Endothelial cell (in vitro differentiated cells): Measurements from ENCODE around the gene CFL2. TPM values are rescaled to one million over a fixed set of nuclear protein-coding genes. Genes with fewer than 3 reads are reported as not detected.

ENCODE experiments used
- DNase-seq: peaks from one replicate; pipeline ENCODE4 v3.0.0; 2021; ENCODE audit warnings: low spot score
- H3K27ac Mint-ChIP-seq: one replicate; pipeline ENCODE4 v1.8.0; 2021; ENCODE audit warnings: mixed read lengths, inconsistent platforms; ENCODE audit not compliant: unreplicated experiment
- H3K27me3 Mint-ChIP-seq: one replicate; pipeline ENCODE4 v1.8.0; 2021; ENCODE audit warnings: mild to moderate bottlenecking, moderate library complexity, mixed read lengths, inconsistent platforms; ENCODE audit not compliant: unreplicated experiment
- H3K36me3 Mint-ChIP-seq: one replicate; pipeline ENCODE4 v1.8.0; 2021; ENCODE audit warnings: mild to moderate bottlenecking, low read depth, mixed read lengths, inconsistent platforms; ENCODE audit not compliant: unreplicated experiment
- H3K4me1 Mint-ChIP-seq: one replicate; pipeline ENCODE4 v1.8.0; 2021; ENCODE audit warnings: mild to moderate bottlenecking, mixed read lengths, inconsistent platforms; ENCODE audit not compliant: unreplicated experiment
- H3K4me3 Mint-ChIP-seq: one replicate; pipeline ENCODE4 v1.8.0; 2021; ENCODE audit warnings: mild to moderate bottlenecking, mixed read lengths, inconsistent platforms; ENCODE audit not compliant: unreplicated experiment
- H3K9me3 Mint-ChIP-seq: one replicate; pipeline ENCODE4 v1.8.0; 2021; ENCODE audit warnings: mixed read lengths, inconsistent platforms; ENCODE audit not compliant: unreplicated experiment
- total RNA-seq: library from RNA; stranded (reverse); fragmentation: NEBNext Ultra II Directional; extraction: Animal tissue kit (Norgen Biotek cat#: 25700); gene quantifications from one replicate; pipeline ENCODE4 v1.2.1, GENCODE V29; 2021; ENCODE audit not compliant: unreplicated experiment
- TF ChIP-seq, protein P1 (sequence below): fragments of 200-600 bp; sonication (generic); IDR thresholded peaks from one replicate; pipeline ENCODE4 v1.5.0; 2021; ENCODE audit warnings: antibody characterized with exemption; ENCODE audit not compliant: unreplicated experiment

The CFL2 gene
- total RNA-seq, 1 donor from 2014 or later = 27.8 TPM

DNA sequence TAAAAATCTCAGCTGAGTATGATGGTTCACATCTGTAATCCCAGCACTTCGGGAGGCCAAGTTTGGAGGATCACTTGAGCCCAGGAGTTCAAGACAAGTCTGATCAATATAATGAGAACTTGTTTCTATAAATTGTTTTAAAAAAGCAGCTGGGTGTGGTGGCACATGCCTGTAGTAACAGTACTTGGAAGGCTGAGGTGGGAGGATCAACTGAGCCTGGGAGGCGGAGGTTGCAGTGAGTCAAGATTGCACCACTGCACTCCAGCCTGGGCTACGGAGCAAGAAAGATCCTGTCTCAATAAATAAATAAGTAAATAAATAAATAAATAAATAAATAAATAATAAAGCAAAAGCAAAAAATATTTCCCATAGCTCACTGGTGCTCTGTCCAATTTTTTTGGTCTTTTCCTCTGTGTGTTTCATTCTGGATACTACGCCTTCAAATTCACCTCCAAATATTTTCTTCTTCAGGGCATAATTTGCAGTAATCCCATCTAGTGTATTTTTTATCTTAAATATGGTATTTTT lies 51.8 kb downstream of the CFL2 start:
- DNase-seq = no peak
- Mint-ChIP-seq H3K4me3 (no peak overlapping the region), H3K27ac (no peak overlapping the region)

DNA sequence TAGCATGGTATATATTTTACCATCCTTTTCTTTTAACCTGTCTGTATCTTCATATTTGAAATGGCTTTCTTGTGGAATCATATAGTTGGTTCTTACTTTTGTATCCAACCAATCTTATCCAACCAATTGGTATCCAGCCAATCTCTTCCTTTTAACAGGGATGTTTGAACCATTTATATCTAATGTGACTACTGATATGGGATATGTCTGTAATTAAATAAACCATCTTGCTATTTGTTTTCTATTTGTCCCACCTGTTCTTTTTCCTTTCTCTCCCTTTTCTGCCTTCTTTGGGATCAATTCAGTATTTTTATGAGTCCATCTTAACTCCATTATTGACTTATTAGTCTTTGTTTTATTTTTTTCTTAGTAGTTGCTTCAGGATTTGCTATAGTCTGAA lies 53.6 kb downstream of the CFL2 start:
- H3K27me3 Mint-ChIP-seq = no peaks in the 10 kb centered on the region
- H3K4me1 Mint-ChIP-seq = no peaks in the 10 kb centered on the region
- no peak overlapping the region for H3K4me3 Mint-ChIP-seq
- no peak overlapping the region for H3K27ac Mint-ChIP-seq
- H3K36me3 Mint-ChIP-seq = no peaks in the 10 kb centered on the region
- no peak for DNase-seq
- TF ChIP-seq, protein P1, sequence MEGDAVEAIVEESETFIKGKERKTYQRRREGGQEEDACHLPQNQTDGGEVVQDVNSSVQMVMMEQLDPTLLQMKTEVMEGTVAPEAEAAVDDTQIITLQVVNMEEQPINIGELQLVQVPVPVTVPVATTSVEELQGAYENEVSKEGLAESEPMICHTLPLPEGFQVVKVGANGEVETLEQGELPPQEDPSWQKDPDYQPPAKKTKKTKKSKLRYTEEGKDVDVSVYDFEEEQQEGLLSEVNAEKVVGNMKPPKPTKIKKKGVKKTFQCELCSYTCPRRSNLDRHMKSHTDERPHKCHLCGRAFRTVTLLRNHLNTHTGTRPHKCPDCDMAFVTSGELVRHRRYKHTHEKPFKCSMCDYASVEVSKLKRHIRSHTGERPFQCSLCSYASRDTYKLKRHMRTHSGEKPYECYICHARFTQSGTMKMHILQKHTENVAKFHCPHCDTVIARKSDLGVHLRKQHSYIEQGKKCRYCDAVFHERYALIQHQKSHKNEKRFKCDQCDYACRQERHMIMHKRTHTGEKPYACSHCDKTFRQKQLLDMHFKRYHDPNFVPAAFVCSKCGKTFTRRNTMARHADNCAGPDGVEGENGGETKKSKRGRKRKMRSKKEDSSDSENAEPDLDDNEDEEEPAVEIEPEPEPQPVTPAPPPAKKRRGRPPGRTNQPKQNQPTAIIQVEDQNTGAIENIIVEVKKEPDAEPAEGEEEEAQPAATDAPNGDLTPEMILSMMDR = no peak
- H3K9me3 Mint-ChIP-seq = no peaks in the 10 kb centered on the region

More for the DNA sequence above, 51.8 kb downstream of the CFL2 start:
- H3K9me3 Mint-ChIP-seq = no peaks in the 10 kb centered on the region
- no peaks in the 10 kb centered on the region for H3K27me3 Mint-ChIP-seq
- no peaks in the 10 kb centered on the region for H3K36me3 Mint-ChIP-seq
- TF ChIP-seq, protein P1 = no peak
- no peaks in the 10 kb centered on the region for H3K4me1 Mint-ChIP-seq

Other genes starting within 250 kb of the CFL2 start
- gene EAPP, start 174.9 kb downstream of the CFL2 start, total RNA-seq = 30.1 TPM
- gene SNX6, start 84.4 kb downstream of the CFL2 start, total RNA-seq = 82.4 TPM
- gene BAZ1A, start 160.8 kb upstream of the CFL2 start, total RNA-seq = 27.2 TPM